Hematopoietic multipotent progenitor cell (in vitro differentiated cells): ENCODE data around the gene BCAR3. TPM values are rescaled to one million over a fixed set of nuclear protein-coding genes. Genes with fewer than 3 reads are reported as not detected.

Experiments used
- DNase-seq, 3 donors: peaks; one replicate each; pipeline ENCODE4 v3.0.0-alpha.2; 2011 to 2015; ENCODE audit warnings: low read depth in 2 of 3, low spot score in 2 of 3
- total RNA-seq: library from RNA; depleted of rRNA; stranded (reverse); fragments of >200 nt; gene quantifications from one replicate; pipeline ENCODE4 v1.2.3, GENCODE V29; 2012

Gene BCAR3
- total RNA-seq, 1 donor: 1.1 TPM

- no peak for DNase-seq
These were observed 97.2 kb downstream of the BCAR3 start for GRCh38 chr1:93584261-93585003.

GRCh38 chr1:93581917-93582850, 99.5 kb downstream of the BCAR3 start:
- no peak for DNase-seq

- no peak for DNase-seq
These were observed 101.7 kb downstream of the BCAR3 start for GRCh38 chr1:93579891-93580290.

GRCh38 chr1:93578911-93579825, 102.5 kb downstream of the BCAR3 start:
- DNase-seq: no peak

- no peak for DNase-seq
These were observed 103.2 kb downstream of the BCAR3 start for GRCh38 chr1:93578433-93578830.

GRCh38 chr1:93577536-93578432, 103.9 kb downstream of the BCAR3 start:
- no peak for DNase-seq

GRCh38 chr1:93576746-93577145, 104.9 kb downstream of the BCAR3 start:
- no peak for DNase-seq

GRCh38 chr1:93576346-93576745, 105.3 kb downstream of the BCAR3 start:
- no peak for DNase-seq

GRCh38 chr1:93575621-93576284, 105.9 kb downstream of the BCAR3 start:
- no peak for DNase-seq

- no peak for DNase-seq
These were observed 106.6 kb downstream of the BCAR3 start for GRCh38 chr1:93574991-93575390.

- DNase-seq: no peak
These were observed 107.1 kb downstream of the BCAR3 start for GRCh38 chr1:93574511-93574910.

GRCh38 chr1:93573940-93574469, 107.6 kb downstream of the BCAR3 start:
- DNase-seq: no peak

GRCh38 chr1:93571623-93572310, 109.9 kb downstream of the BCAR3 start:
- DNase-seq: no peak

GRCh38 chr1:93569489-93569888, 112.1 kb downstream of the BCAR3 start:
- no peak for DNase-seq

- no peak for DNase-seq
These were observed 114.2 kb downstream of the BCAR3 start for GRCh38 chr1:93567255-93567918.

GRCh38 chr1:93566227-93566626, 115.4 kb downstream of the BCAR3 start:
- no peak for DNase-seq

GRCh38 chr1:93565496-93566206, 116.0 kb downstream of the BCAR3 start:
- DNase-seq: no peak
